Keratinocyte (primary cell): Measurements from ENCODE around the gene SCYGR3. TPM values are rescaled to one million over a fixed set of nuclear protein-coding genes. Genes with fewer than 3 reads are reported as not detected.

Source experiments
- DNase-seq: peaks from one replicate; pipeline ENCODE4 v3.0.0-alpha.2; 2011; ENCODE audit warnings: low read depth, missing footprints, low spot score
- FAIRE-seq: peaks from 2 replicates; lab custom pipeline; 2011; peaks lifted over from hg19 to GRCh38; lab: Jason Lieb, UNC
- H2AFZ ChIP-seq: 2 replicates; pipeline ENCODE4 v1.6.0; 2012; ENCODE audit warnings: low read length, control low read depth, inconsistent platforms; ENCODE audit not compliant: control insufficient read depth
- H3K27ac ChIP-seq: 2 replicates; pipeline ENCODE4 v1.5.1; 2011; ENCODE audit warnings: low read length; ENCODE audit not compliant: control insufficient read depth, insufficient read depth
- H3K27me3 ChIP-seq: 3 replicates; pipeline ENCODE4 v1.6.0; 2011; ENCODE audit warnings: low read length; ENCODE audit not compliant: control insufficient read depth, insufficient read depth; ENCODE audit errors: extremely low read depth
- H3K36me3 ChIP-seq, 2 experiments: 2 replicates in 1 of 2; 3 replicates in 1 of 2; pipeline ENCODE4 v1.5.1; 2011; ENCODE audit warnings: low read length in 2 of 2, mild to moderate bottlenecking in 1 of 2; ENCODE audit not compliant: control insufficient read depth in 2 of 2, insufficient read depth in 2 of 2; ENCODE audit errors: extremely low read depth in 1 of 2
- H3K4me1 ChIP-seq: 3 replicates; pipeline ENCODE4 v1.5.1; 2011; ENCODE audit warnings: low read length; ENCODE audit not compliant: control insufficient read depth, insufficient read depth; ENCODE audit errors: extremely low read depth
- H3K4me2 ChIP-seq: 3 replicates; pipeline ENCODE4 v1.6.0; 2011; ENCODE audit warnings: low read depth, low read length; ENCODE audit not compliant: control insufficient read depth, insufficient read depth; ENCODE audit errors: extremely low read depth
- H3K4me3 ChIP-seq, 3 experiments: fragments of 200-600 bp in 1 of 3; sonication (generic) in 1 of 3; 2 replicates in 2 of 3; 3 replicates in 1 of 3; pipeline ENCODE4 v1.5.1; 2011 to 2016; ENCODE audit warnings: low read length in 3 of 3, mild to moderate bottlenecking in 3 of 3, control low read depth in 2 of 3, inconsistent platforms in 1 of 3, low read depth in 1 of 3, mixed read lengths in 1 of 3, mixed run types in 1 of 3, moderate library complexity in 1 of 3; ENCODE audit not compliant: control insufficient read depth in 2 of 3, insufficient read depth in 2 of 3; ENCODE audit errors: extremely low read depth in 1 of 3
- H3K79me2 ChIP-seq: 2 replicates; pipeline ENCODE4 v1.6.0; 2012; ENCODE audit warnings: low read length; ENCODE audit not compliant: control insufficient read depth, insufficient read depth
- H3K9ac ChIP-seq: 3 replicates; pipeline ENCODE4 v1.6.0; 2011; ENCODE audit warnings: low read length; ENCODE audit not compliant: control insufficient read depth, insufficient read depth; ENCODE audit errors: extremely low read depth
- H3K9me1 ChIP-seq: 3 replicates; pipeline ENCODE4 v1.6.0; 2011; ENCODE audit warnings: low read length; ENCODE audit not compliant: control insufficient read depth, insufficient read depth; ENCODE audit errors: extremely low read depth
- H3K9me3 ChIP-seq: 2 replicates; pipeline ENCODE4 v1.5.1; 2012; ENCODE audit warnings: low read depth, low read length; ENCODE audit not compliant: control insufficient read depth
- H4K20me1 ChIP-seq: 3 replicates; pipeline ENCODE4 v1.6.0; 2011; ENCODE audit warnings: low read length; ENCODE audit not compliant: control insufficient read depth, insufficient read depth; ENCODE audit errors: extremely low read depth
- CTCF ChIP-seq, 3 experiments: IDR thresholded peaks in 1 of 3; conservative IDR thresholded peaks in 1 of 3; optimal IDR thresholded peaks in 1 of 3; 2 replicates in 2 of 3; 3 replicates in 1 of 3; pipeline versions ENCODE3 to v1.5.1; 2011; ENCODE audit warnings: low read length in 3 of 3, mild to moderate bottlenecking in 3 of 3, moderate library complexity in 2 of 3, control low read depth in 1 of 3, inconsistent platforms in 1 of 3; ENCODE audit not compliant: insufficient read depth in 2 of 3; ENCODE audit errors: extremely low read depth in 1 of 3
- EZH2 ChIP-seq: IDR thresholded peaks from one replicate; pipeline ENCODE4 v1.6.1; 2012; ENCODE audit warnings: inconsistent platforms, mild to moderate bottlenecking, low read length, moderate library complexity
- dilution Hi-C: fragments of 300-500 bp; cut with MboI; formaldehyde crosslinking; loops from one replicate; pipeline ENCODE4 v1.7.0; 2020; ENCODE audit warnings: low sequenced_read_pairs; ENCODE audit not compliant: extremely low pct_ligation_motif_present
- polyA plus RNA-seq, 5 experiments: library from polyadenylated mRNA; depleted of rRNA in 3 of 5; stranded (reverse) in 3 of 5; stranded (forward) in 1 of 5; unstranded in 1 of 5; fragments of >200 nt; gene quantifications; 1 replicate in 1 of 5; 2 replicates in 3 of 5; 3 replicates in 1 of 5; pipeline versions ENCODE4 v1.2.1 to v1.2.3, GENCODE V29; 2011 to 2012; ENCODE audit warnings: missing spikeins in 2 of 5, low read depth in 1 of 5, low replicate concordance in 1 of 5

Gene SCYGR3
- polyA plus RNA-seq, 1 donor (not counting 4 experiments of a cell fraction or from before 2014, with no cell fraction given), result not detected

DNA sequence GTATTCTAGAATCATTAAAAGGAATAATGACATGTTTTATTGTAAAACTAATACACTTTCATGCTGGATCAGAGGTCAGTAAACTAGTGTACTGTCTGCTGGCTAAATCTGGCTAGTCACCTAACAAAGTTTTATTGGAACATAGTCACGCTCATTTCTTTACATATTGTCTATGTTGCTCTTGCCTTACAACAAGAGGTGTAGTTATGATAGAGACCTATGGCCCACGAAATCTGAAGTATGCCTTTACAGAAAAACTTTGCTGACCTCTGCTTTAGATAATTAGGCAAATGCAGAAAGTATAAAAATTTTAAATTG is 45.8 kb downstream of the SCYGR3 start:
- H3K9me1 ChIP-seq, result no peaks in the 10 kb centered on the region
- FAIRE-seq, result no peak
- DNase-seq, result no peak
- H3K79me2 ChIP-seq, result no peaks in the 10 kb centered on the region
- H3K9ac ChIP-seq, result no peak overlapping the region
- no peak overlapping the region for H3K4me3 ChIP-seq
- no peak overlapping the region for H2AFZ ChIP-seq
- TF ChIP-seq CTCF (optimal IDR thresholded peaks at IDR 0.05 in 1 of 3, IDR thresholded peaks at IDR 0.05 in 1 of 3, conservative IDR thresholded peaks at IDR 0.05 in 1 of 3; ENCODE audit: extremely low read depth in 1 of 3, insufficient read depth in 2 of 3, low read length in 3 of 3) (no peak), EZH2 (no peak)
- dilution Hi-C loops, result no loop called here
- no peaks in the 10 kb centered on the region for H3K9me3 ChIP-seq
- no peaks in the 10 kb centered on the region for H3K4me1 ChIP-seq
- peaks cover 3 to 4% of the 10 kb centered on the region in 2 experiments for H3K36me3 ChIP-seq
- no peaks in the 10 kb centered on the region for H3K27me3 ChIP-seq
- H3K27ac ChIP-seq, result no peak overlapping the region
- no peak overlapping the region for H3K4me2 ChIP-seq
- no peaks in the 10 kb centered on the region for H4K20me1 ChIP-seq

- DNase-seq (no peak), FAIRE-seq (no peak)
- H3K9ac ChIP-seq, result no peak overlapping the region
- H3K4me2 ChIP-seq, result no peak overlapping the region
- H3K27me3 ChIP-seq, result no peaks in the 10 kb centered on the region
- no peak overlapping the region for H3K4me3 ChIP-seq
- no peak overlapping the region for H3K27ac ChIP-seq
- H3K9me3 ChIP-seq, result no peaks in the 10 kb centered on the region
- H3K4me1 ChIP-seq, result no peaks in the 10 kb centered on the region
- no peak overlapping the region for H2AFZ ChIP-seq
- H4K20me1 ChIP-seq, result no peaks in the 10 kb centered on the region
- no peak for TF ChIP-seq CTCF (optimal IDR thresholded peaks at IDR 0.05 in 1 of 3, IDR thresholded peaks at IDR 0.05 in 1 of 3, conservative IDR thresholded peaks at IDR 0.05 in 1 of 3; ENCODE audit: extremely low read depth in 1 of 3, insufficient read depth in 2 of 3, low read length in 3 of 3)
- no peak for TF ChIP-seq EZH2
- dilution Hi-C loops, result no loop called here
- H3K36me3 ChIP-seq, result peaks cover 3 to 4% of the 10 kb centered on the region in 2 experiments
- no peaks in the 10 kb centered on the region for H3K79me2 ChIP-seq
- no peaks in the 10 kb centered on the region for H3K9me1 ChIP-seq
These were observed 48.6 kb downstream of the SCYGR3 start for GRCh38 chr2:227566012-227566411.
